C4-2B (cell line): ENCODE measurements around the gene ANKS4B.
"Not testable (repeated sequence)": the region's sequence is repeated elsewhere in the genome, so short reads cannot be mapped to it uniquely, and the experiment has no call there.

Experiments
- H3K27ac ChIP-seq: fragments of 450-650 bp; 2 replicates; pipeline ENCODE4 v1.5.1; 2017
- CTCF ChIP-seq: fragments of 450-650 bp; conservative IDR thresholded peaks from 2 replicates; pipeline ENCODE4 v1.5.1; 2017; ENCODE audit warnings: mild to moderate bottlenecking
- ZFX ChIP-seq: fragments of 450-650 bp; IDR thresholded peaks from 2 replicates; pipeline ENCODE4 v1.6.1; 2017

The ANKS4B gene

GRCh38 chr16:21263640-21264570 is 30.4 kb downstream of the ANKS4B start:
- H3K27ac ChIP-seq, result no peak overlapping the region
- TF ChIP-seq CTCF (no peak), ZFX (no peak)

- TF ChIP-seq CTCF (no peak), ZFX (no peak)
- H3K27ac ChIP-seq, result no peak overlapping the region
These were observed 31.1 kb downstream of the ANKS4B start for GRCh38 chr16:21264571-21265036.

- TF ChIP-seq CTCF, result no peak
- TF ChIP-seq ZFX, result no peak
- H3K27ac ChIP-seq, result no peak overlapping the region
These were observed 31.8 kb downstream of the ANKS4B start for GRCh38 chr16:21265104-21265837.

GRCh38 chr16:21267298-21267697 is 33.8 kb downstream of the ANKS4B start:
- TF ChIP-seq ZFX (no peak), CTCF (no peak)
- H3K27ac ChIP-seq, result no peak overlapping the region

GRCh38 chr16:21268236-21268635 is 34.7 kb downstream of the ANKS4B start:
- no peak overlapping the region for H3K27ac ChIP-seq
- TF ChIP-seq ZFX (no peak), CTCF (no peak)

GRCh38 chr16:21272253-21272652 is 38.8 kb downstream of the ANKS4B start:
- TF ChIP-seq CTCF, result no peak
- no peak for TF ChIP-seq ZFX
- H3K27ac ChIP-seq, result no peak overlapping the region

GRCh38 chr16:21272763-21273162 is 39.3 kb downstream of the ANKS4B start:
- H3K27ac ChIP-seq, result not testable (repeated sequence)
